Kidney (tissue), 14 donors: ENCODE data around the gene CACNA1E. TPM values are rescaled to one million over a fixed set of nuclear protein-coding genes. Genes with fewer than 3 reads are reported as not detected.
A peak's percentile ranks its signal among the peaks of the same experiment; 100 is the strongest.

ENCODE experiments used
- DNase-seq, 5 donors: peaks; one replicate each; pipeline ENCODE4 v3.0.0-alpha.2; 2013 to 2020
- FAIRE-seq: peaks from 2 replicates; lab custom pipeline; 2012; peaks lifted over from hg19 to GRCh38; lab: Jason Lieb, UNC
- H3K27ac ChIP-seq, 2 donors: one replicate each; pipeline ENCODE4 v1.7.0; 2013; ENCODE audit warnings: low read depth in 2 of 2, low read length in 2 of 2, inconsistent platforms in 1 of 2
- H3K27me3 ChIP-seq: one replicate; pipeline ENCODE4 v1.7.1; 2013; ENCODE audit warnings: low read length, inconsistent platforms; ENCODE audit not compliant: control insufficient read depth, insufficient read depth
- H3K36me3 ChIP-seq, 3 donors: one replicate each; pipeline versions ENCODE4 v1.7.0 to v1.7.1; 2013; ENCODE audit warnings: low read length in 3 of 3, control low read depth in 1 of 3, inconsistent platforms in 1 of 3; ENCODE audit not compliant: insufficient read depth in 3 of 3, control insufficient read depth in 2 of 3
- H3K4me1 ChIP-seq, 3 donors: one replicate each; pipeline versions ENCODE4 v1.7.0 to v1.7.1; 2013; ENCODE audit warnings: low read length in 3 of 3, inconsistent platforms in 1 of 3, low read depth in 1 of 3; ENCODE audit not compliant: control insufficient read depth in 2 of 3, insufficient read depth in 2 of 3
- H3K4me3 ChIP-seq, 3 donors: one replicate each; pipeline versions ENCODE4 v1.7.0 to v1.8.1; 2013; ENCODE audit warnings: low read length in 3 of 3, control low read depth in 1 of 3, inconsistent platforms in 1 of 3
- H3K9ac ChIP-seq, 3 donors: one replicate each; pipeline versions ENCODE4 v1.7.0 to v1.7.1; 2013; ENCODE audit warnings: low read length in 3 of 3, control low read depth in 1 of 3, inconsistent platforms in 1 of 3
- H3K9me3 ChIP-seq, 3 donors: one replicate each; pipeline versions ENCODE4 v1.7.0 to v1.7.1; 2013; ENCODE audit warnings: low read length in 3 of 3, control low read depth in 1 of 3, inconsistent platforms in 1 of 3; ENCODE audit not compliant: control insufficient read depth in 2 of 3, insufficient read depth in 1 of 3
- intact Hi-C: fragments of 100-400 bp; cut with DNase I; formaldehyde crosslinking; loops from one replicate; pipeline ENCODE4 v1.11.1; 2022
- polyA plus RNA-seq: library from polyadenylated mRNA; stranded (reverse); fragments of 350-450 nt; fragmentation: Illumina TruSeq; extraction: RNeasy Lipid Tissue Mini Kit (QIAGEN cat#74804); gene quantifications from one replicate; pipeline ENCODE4 v1.2.3, GENCODE V29; 2014; ENCODE audit warnings: low read depth, low replicate concordance; ENCODE audit not compliant: insufficient read depth
- total RNA-seq: library from RNA; stranded (reverse); fragmentation: NEBNext Ultra II Directional; extraction: Animal tissue kit (Norgen Biotek cat#: 25700); gene quantifications from one replicate; pipeline ENCODE4 v1.2.1, GENCODE V29; 2021
- TF ChIP-seq, protein P1 (sequence below): IDR thresholded peaks from 3 replicates; pipeline ENCODE4 v1.5.1; 2012; ENCODE audit warnings: mild to moderate bottlenecking, moderate library complexity, borderline replicate concordance; ENCODE audit not compliant: insufficient read depth; ENCODE audit errors: extremely low read depth
- donor health status: control.
- donor health status: control.
- donor health status: control.
- donor health status: control.
- donor health status: control.
- donor health status: DM: yes; HTN: yes; CAD: no.
- donor health status: Normal renal cell carcinoma (clear cell type).

Gene CACNA1E
- total and polyA plus RNA-seq, 2 donors from 2014 or later: 0.19 TPM

DNA sequence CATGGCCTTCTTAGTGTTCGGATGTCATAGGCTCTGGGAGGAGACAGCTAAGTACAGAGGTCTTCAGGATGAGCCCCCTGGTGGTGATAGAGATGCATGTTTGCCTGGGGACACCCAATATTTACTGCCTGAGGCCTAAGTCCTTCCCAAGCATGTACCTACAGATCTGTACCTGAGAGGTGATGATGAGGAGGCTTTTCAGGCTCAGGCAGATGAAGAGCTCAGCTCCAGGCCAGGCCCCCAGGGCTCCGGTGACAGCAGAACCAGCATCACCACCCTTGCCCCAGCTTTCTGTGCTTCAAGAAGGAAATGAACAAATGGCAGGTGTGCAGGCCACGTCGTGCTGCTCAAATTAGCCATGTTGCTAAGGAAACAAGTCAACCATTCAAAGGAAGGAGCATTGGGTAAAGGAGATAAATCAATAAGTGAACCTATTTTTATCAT is 21.1 kb downstream of the CACNA1E start:
- H3K27me3 ChIP-seq: no peaks in the 10 kb centered on the region
- no peaks in the 10 kb centered on the region for H3K9me3 ChIP-seq
- peak in 2 of 5 donors; percentile 26 to 40 for DNase-seq
- H3K27ac ChIP-seq: no peak overlapping the region
- intact Hi-C loops: no loop called here
- no peaks in the 10 kb centered on the region for H3K36me3 ChIP-seq
- H3K4me1 ChIP-seq: no peaks in the 10 kb centered on the region
- H3K4me3 ChIP-seq: no peak overlapping the region
- TF ChIP-seq, protein P1, sequence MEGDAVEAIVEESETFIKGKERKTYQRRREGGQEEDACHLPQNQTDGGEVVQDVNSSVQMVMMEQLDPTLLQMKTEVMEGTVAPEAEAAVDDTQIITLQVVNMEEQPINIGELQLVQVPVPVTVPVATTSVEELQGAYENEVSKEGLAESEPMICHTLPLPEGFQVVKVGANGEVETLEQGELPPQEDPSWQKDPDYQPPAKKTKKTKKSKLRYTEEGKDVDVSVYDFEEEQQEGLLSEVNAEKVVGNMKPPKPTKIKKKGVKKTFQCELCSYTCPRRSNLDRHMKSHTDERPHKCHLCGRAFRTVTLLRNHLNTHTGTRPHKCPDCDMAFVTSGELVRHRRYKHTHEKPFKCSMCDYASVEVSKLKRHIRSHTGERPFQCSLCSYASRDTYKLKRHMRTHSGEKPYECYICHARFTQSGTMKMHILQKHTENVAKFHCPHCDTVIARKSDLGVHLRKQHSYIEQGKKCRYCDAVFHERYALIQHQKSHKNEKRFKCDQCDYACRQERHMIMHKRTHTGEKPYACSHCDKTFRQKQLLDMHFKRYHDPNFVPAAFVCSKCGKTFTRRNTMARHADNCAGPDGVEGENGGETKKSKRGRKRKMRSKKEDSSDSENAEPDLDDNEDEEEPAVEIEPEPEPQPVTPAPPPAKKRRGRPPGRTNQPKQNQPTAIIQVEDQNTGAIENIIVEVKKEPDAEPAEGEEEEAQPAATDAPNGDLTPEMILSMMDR: peak; percentile 14
- no peak for FAIRE-seq
- no peak overlapping the region for H3K9ac ChIP-seq

GRCh38 chr1:181506563-181507353 is 23.4 kb downstream of the CACNA1E start:
- FAIRE-seq (no peak), DNase-seq (no peak)
- intact Hi-C loops: no loop called here
- Histone ChIP-seq H3K9me3 (no peaks in the 10 kb centered on the region), H3K4me1 (no peaks in the 10 kb centered on the region), H3K9ac (no peak overlapping the region), H3K27me3 (no peaks in the 10 kb centered on the region), H3K36me3 (no peaks in the 10 kb centered on the region), H3K27ac (no peak overlapping the region), H3K4me3 (no peak overlapping the region)
- TF ChIP-seq, protein P1: no peak

DNA sequence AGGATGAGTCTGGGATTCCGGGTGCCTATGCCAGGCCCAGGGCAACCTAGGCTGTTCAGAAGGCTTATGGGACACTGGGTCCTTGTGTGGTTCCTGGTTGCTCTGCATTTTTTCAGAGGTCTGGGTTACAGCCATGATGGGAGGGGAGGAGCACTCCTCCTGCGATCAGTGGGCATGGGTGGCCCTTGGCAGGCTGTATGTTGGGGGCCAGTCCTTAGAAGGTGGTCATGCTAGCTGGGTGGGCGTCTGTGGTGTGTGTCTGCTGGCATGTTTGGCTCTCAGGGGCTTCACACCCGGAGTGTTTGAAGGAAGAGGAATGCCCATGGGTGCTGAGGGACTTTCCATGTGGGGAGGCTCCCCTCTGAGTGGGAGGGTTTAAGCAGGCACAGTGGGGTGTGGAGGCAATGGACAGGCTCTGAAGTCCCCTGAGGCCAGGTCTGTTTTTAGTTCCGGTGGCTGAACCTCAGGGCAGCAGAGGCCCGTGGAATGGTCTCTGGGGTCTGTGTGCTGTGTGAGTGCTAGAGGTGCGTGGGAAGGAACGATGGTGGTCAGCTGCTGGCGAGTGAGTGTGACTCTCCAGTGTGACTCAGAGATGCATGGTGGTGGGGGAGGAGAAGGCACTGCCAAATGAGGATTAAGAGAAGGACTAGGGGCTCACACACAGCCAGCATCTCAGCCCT is 25.3 kb downstream of the CACNA1E start:
- no peak for FAIRE-seq
- H3K9ac ChIP-seq: no peak overlapping the region
- intact Hi-C loops: no loop called here

More for the DNA sequence above, 25.3 kb downstream of the CACNA1E start:
- no peaks in the 10 kb centered on the region for H3K27me3 ChIP-seq
- no peak for DNase-seq
- no peaks in the 10 kb centered on the region for H3K9me3 ChIP-seq
- no peak overlapping the region for H3K4me3 ChIP-seq
- TF ChIP-seq, protein P1: no peak
- H3K4me1 ChIP-seq: no peaks in the 10 kb centered on the region
- no peaks in the 10 kb centered on the region for H3K36me3 ChIP-seq
- no peak overlapping the region for H3K27ac ChIP-seq
